HG03378 (cell line): ENCODE data around the gene AUTS2.

ENCODE experiments used
- ATAC-seq: cut with Tn5 transposase; IDR thresholded peaks from one replicate; pipeline ENCODE4 v1.9.1; 2021; ENCODE audit warnings: mild to moderate bottlenecking, moderate library complexity; ENCODE audit not compliant: unreplicated experiment

The AUTS2 gene

DNA sequence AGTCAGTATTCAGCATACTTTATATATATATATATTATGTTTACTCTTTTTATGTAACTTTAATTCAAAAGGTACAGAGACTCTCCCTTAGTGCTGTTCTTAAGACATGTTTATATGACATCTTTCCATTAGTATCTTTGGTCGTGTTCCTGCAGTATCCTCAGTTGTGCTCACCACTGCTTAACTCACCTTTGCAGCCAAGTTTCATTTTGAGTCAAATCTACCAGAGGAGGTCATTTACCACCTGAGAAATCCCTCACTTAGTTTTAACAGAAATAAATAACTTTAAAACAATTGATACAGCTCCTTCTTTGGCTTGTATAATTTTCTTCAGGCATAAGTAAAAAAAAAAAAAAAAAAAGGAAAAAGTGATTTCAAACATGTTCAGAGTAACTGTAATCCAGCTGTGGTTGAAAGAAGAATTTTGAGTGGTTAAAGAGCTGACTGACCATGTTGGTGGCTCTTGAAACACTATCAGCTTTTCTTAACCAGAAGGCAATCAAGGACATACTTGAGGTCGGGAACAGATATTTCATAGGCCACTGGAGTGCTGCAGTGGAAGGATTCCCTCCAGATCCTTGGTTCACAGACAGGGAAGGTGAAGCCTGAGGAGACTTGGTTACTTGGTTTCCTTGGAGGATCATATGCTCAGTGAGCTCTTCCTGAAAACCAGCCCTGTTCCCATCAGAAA lies 116.8 kb downstream of the AUTS2 start:
- no peak for ATAC-seq

DNA sequence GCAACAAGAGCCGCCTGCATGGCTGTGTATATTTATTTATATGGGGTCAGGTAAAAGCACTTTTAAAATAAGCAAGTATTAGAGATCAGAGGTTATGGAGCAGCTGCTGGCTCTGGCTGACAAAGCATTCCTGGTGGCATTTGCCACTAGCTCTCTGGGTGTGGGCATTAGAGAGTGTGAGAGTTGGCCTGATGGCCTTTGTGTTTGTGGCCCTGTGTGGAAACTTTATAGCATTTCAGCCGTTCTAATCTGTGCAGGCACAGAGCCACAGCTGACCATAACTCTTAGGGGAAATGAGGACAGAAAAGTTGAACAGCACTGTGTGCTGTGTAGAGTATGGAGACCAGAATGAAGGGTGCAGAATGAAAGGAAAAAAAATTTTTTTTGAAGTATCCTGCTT lies 118.9 kb downstream of the AUTS2 start:
- no peak for ATAC-seq

DNA sequence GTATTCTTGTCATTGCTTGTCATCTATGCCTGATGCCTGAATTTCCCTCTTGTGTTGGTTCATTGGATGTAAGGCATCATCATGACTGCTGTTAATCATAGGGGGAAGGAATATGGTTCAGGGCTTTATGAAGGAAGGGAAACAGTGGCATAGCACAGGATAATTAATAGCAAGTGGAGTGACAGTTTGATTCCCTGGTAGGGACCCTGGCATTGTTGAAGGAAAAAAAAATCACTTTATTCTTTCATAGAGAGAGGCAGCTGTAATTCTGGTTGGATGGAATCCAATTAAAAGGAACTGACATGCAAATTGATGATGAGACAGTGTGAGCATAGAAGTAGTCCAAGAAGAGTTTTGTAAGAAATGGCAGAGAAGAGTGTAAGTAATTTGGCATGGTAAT lies 121.4 kb downstream of the AUTS2 start:
- no peak for ATAC-seq

DNA sequence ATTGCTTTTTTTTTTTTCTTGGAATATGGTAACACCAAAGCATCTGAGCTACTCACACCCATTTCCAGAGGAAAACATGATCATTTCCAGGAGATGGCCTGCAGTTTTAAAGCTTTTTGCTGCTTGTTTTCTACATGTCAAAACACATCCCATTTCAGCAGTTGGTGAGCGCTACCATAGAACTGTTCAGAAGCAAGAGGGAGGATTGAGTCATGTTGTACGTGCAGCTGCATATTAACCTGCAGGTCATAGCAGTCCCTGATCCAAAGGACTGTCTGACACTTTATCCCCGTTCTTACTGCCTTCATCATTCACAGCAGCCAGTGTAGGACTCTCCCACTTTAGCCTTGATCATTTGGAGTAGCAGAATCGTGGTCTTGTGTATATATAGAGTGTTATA lies 124.6 kb downstream of the AUTS2 start:
- ATAC-seq, result no peak

DNA sequence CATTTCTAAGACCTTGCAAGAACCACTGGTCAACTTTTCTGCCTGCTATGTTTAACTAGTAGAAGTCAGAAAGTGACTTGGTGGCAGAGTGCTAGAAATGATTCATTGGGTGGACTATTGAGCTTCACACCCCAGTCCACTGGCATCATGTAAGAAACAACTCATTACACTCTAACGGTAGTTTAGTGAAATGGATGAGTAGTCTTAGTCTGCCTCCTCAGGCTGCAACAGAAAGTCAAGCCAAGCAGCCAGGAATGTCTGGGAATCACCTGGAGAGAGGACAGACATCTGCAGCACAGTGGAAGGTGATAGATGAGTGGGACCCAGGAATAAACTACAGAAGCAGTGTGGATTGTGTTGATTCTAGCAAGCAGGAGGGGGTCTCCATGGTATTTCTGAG lies 125.4 kb downstream of the AUTS2 start:
- no peak for ATAC-seq

DNA sequence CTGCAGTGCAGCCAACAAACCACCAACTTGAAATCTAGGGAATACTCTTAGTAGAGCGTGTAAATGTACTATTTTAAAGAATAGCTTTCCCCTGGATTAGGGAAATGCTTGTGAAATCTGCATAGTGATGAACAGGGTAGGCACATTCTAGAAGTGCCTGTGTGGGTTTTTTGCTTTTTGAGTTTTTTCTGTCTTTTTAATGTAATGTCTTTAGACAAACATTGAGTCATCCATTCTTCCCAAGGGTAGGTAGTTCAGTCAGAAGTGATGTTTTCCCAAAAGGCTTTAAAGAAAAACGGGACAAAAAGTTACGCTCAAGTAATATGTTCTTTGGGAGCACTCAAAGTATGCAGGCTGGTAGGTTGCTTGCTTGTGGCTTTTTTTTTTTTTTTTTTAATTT lies 130.0 kb downstream of the AUTS2 start:
- ATAC-seq, result no peak

DNA sequence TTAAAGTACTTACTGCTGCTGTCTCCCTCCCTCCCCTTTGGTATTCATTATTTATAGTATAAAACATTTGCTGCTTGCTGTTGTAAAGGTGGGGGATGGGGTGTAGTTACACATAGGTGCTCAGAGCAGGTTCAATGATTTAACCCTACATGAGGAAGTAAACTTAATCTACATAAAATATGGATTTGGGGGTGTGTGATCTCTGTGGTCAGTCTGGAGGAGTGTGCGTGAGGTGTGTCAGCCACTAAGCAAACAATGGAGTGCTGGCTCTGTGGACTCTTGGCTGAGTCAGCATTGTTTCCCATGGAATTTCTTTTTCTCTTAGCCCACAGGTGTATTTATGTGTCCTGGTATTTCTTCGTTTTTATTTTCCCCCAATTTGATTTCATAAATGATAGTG lies 133.9 kb downstream of the AUTS2 start:
- ATAC-seq, result no peak

DNA sequence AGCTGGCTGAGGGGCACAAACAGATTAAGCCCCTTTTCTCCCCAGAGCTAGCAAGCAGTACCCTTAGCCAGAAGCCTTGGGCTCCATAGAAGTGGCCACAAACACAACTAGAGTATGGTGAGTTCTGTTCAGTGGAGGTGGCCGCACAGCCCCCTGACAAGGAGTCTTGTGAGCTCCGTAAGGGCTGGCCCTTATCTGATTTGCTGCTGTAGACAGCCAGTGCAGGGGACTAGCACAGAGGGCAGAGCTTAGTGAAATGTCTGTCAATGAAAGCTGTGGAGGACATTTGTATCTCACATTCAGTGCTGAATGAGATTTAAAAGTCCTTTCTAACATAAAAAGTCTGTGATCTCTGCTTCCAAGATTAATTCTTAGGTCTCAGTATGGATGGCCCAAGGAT lies 137.3 kb downstream of the AUTS2 start:
- no peak for ATAC-seq

DNA sequence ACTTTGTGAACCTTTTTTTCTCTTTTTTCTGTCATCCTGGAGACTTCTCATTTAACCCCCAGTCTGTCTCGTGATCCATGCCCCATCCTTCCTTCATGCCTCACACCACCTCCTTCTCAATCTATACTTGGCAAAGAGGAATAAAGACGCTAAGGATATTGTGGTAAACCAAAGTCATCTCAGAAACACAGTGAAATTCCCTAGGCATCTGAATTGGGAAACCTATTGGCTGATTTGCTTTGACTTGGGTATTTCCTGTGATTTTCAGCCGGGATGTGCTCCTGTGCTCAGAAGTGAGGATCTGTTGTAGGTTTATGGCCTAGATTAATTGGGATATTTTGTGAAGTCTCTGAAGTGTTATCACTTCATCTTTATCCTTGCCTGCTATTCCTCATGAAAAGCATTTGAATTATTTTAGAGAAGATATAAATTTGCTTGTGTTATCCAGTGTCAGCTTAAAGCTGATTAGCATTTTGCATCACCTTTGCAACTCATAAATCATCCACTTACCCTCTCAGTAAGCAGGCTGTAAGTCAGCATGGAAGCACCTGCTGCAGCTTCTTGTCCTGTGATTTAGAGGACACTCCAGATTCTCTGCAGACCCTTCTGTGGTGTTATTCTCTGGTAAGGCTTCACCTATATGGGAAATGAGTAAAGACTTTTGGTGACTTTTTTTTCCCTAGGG lies 138.0 kb downstream of the AUTS2 start:
- no peak for ATAC-seq

DNA sequence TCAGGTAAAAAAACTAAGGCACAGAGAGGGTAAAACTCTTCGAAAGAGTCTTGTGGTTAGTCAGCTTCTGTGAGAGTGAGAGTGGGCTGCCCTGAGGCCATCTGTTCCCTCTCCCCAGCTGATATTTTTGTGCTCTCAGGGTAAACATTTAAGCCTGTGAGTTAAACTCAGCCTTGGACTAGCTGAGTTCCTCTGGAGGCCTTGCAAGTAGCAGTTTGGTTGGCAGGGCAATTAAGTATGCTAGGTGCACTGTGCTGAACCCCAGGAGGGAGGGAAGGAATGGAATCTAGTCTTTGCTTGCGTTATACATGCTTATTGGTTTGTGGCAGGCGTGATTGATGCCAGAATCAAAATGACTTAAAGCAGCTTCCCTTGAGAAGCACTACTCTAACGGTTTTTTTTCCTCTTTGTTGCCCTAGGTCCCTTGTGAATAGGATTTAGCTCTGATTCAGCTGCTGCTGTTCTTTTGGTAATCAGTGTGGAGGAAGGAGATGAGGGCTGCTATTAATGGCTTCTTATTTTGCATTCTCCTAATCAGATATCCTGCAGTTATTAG lies 140.2 kb downstream of the AUTS2 start:
- ATAC-seq, result peak; percentile 64

DNA sequence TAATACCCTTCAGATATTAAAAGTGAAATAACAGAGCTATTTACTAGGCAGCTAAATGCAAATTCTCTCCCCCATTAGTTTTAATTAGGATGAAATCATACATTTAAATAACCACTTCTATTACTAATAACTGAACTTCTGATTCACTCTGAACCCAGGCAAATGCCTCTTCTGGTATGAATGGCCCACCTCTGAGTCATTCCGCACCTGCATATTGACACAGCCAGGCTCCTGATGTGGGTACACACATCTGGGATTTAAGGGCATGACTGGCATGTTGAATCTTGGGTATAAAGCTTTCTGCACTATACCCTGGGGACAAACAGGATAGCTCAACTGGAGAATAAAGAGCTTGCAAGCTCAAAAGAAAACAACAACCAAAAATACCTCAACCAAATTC lies 140.9 kb downstream of the AUTS2 start:
- peak; percentile 70 for ATAC-seq

DNA sequence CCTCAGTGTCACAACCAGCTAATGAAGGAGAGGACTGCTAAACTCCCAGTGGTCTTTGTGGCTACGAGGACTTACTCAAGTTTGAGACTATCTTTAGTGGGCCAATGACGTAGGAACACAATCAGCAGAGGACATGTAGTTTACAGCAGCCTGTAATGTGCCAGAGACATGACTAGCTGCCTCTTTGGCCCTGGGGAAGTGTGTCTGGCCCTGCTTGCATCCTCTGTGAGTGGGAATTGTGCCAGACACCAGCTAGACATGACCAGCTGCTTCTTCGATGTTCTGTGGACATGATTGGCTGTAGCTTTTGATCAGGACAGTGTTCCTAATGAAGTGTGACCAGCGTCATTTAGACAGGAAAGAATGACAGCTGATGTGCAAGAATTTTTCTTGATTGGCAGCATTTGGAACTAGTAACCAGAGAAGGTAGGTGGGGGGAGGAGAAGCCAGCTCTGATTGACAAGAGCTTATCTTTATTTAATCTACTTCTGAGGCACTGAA lies 141.7 kb downstream of the AUTS2 start:
- ATAC-seq, result peak; percentile 60

DNA sequence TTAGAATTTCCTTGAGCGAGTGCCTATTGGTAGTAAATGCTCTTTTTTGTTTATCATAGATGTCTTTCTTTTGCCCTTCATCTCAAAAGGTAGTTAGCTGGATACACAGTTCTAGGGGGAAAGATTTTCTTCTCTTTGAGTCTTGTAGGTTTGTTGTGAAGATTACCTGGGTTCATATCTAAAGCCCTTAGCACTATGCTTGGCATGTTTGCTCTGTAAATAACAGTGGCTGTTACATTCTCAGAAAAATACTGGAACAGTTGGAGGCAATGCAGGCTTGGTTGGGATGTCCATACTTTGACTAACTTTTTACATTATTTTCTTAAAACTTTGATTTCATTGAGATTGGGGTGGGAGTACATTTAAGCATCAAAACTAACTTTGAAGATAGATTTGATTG lies 144.0 kb downstream of the AUTS2 start:
- ATAC-seq, result no peak

DNA sequence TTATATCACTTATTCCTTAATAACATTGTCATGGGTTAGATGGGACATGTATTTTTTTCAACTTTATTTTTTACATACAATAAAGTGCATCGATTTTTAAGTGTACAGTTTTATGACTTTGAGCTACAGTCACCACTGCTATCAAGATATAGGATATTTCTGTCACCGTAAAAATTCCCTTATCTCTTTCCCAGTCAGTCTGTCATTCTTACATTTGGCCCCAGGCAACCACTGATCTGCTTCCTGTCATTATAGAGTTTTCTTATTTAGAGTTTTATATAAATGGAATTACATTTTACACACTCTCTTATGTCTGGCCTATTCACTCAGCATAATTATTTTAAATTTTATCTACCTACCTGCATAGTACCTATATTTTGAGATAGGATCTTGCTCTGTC lies 145.2 kb downstream of the AUTS2 start:
- ATAC-seq, result no peak

DNA sequence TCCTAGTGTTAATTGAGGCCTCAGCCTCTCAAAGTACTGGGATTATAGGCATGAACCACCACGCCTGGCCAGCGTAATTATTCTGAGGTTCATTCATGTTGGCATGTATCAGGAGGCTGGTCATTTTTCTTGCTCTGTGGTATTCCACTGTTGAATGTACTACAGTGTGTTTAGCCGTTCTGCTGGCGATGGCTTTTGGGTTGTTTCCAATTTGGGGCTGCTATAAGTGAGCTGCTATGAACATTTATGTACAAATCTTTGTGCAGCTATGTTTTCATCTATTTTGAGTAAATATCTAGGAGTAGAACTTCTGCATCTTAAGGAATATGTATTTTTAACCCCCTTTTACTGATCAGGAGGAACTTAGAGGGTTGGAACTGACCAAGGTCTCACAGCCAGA lies 145.8 kb downstream of the AUTS2 start:
- ATAC-seq, result no peak

DNA sequence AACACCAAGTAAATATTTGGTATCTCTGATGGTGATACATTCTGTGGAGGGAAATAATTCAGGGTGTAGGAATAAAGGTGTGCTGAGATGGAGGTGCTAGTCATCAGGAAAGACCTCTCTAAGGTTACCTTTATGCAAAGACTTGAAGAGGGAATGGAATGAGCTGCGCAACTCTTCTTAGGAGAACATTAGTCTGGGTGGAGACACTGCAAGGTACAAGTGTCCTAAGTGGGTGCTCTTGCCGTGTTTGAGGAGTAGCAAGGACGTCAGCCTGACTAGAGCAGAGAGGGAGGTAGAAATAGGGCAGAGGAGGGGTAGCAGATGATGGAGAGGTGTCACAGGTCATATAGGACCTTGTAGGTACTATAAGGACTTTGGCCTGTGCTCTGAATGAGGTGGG lies 148.1 kb downstream of the AUTS2 start:
- ATAC-seq, result no peak

DNA sequence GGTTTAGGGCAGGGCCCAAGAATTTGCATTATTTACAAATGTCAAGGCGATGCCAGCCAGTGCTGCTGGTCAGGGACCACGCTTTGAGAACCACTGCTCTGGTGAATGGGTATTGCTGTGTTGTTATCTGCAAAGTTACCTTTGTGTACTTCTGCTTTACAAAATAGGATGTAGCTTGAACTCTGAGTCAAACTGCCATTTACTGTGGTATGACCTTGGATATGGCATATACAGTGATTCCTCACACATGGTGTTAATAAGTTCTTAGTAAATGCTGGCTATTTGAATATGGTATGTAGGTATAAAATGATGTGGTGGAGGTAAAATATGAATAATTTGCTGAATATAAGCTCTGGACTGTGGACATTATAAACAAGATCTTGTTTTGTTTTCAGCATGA lies 148.9 kb downstream of the AUTS2 start:
- ATAC-seq, result no peak

DNA sequence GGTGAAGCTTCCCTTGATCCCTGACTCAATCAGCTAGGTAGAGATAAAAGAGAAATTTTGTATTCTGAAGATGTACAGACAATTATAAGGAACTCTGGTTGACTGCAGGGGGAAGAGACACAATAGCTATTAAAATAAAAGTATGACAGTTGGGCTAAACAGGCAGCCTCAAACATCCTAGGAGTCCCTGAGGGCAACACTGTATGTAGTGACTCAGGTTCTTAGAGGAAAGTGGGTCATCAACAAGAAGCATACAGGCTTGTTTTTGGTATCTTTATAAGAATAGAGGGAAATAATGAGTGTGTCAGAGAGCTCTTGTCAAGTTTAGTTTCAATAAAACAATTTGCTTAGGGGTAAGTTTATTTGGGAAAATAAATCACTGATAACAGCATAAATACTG lies 150.3 kb downstream of the AUTS2 start:
- ATAC-seq, result no peak

DNA sequence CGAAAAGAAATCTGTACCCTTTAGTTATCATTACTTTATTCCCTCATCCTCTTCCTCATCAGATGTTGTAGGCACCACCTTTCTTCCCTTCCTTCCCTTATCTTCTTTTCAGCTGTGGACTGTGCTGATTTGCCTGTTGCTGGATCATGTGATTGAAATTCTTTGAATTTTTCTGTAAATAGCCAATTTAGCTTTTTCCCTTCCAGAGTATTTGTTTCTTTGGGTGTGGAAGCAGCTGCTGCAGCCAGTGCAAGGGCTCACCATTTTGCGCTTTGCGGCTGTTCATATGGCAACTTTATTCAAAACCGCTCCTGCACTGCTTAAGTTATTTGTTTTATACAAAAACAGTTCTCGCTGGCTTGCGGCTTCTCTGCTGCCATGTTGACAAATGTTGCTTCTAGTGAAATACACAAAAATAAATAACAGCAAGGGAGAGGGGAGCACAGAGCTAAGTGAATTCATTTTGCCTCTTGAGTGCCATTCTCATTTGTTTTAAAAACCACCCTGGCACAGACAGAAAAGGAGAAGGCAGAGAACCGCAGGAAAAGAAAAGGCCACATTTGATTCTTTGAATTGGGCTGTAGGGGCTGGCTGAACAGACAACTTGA lies 151.2 kb downstream of the AUTS2 start:
- ATAC-seq, result no peak

DNA sequence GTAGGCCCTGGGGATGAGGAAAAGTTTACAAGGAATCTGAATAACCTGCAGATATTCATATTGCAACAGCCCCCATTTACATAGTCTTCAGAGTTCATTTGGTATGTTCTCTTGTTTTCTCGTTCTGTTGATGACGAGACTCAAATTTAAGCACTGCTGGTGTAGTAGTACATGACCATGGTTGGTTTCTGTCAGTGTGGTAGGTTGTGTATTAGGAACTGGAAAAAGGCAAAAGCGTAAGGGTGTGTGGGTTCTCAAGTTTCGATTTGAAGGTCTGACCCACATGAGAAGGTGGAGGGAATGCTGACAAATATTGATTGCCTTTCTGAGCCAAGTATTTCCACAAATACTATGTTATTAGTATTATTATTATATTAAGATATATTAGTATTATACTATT lies 151.7 kb downstream of the AUTS2 start:
- no peak for ATAC-seq

DNA sequence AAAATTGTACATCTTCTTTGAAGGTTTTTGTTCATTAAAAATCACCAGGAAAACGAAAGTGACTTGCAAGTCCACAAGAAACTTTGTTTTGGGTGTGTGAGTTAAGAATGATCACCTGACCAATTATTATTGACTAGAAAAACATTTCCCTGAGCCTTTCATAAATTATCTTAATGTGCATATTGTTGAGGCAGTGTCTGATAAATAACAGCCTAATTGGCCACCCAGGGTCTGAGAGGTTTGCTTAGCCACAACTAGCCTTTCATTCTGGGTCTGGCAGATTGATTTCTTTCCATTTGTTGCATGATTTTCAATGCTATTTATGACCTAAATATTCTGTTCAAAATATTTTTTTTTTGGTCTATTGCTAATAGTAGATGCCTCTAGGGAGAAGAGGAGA lies 152.8 kb downstream of the AUTS2 start:
- ATAC-seq, result no peak

DNA sequence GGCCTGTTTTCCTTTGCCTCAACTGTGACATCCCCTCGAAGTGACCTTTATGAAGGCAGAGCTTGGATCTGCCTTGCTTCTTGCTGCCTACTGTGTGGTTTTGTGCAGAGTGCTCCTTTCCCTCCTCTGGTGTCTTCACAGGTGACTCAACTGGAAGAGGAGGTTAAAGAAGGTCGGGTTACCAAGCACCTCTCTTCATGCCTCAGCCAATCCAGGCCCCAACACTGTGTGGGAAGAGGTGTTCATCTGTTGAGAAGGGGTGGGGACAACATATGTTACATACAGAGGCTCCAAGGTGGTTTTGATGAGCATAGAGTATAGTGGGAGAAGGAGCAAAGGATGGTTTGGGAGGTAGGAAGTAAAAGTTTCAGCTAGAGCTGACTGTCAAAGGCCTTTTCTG lies 155.7 kb downstream of the AUTS2 start:
- no peak for ATAC-seq
